ENCODE measurements around the gene TTC34. TPM values are rescaled to one million over a fixed set of nuclear protein-coding genes. Genes with fewer than 3 reads are reported as not detected.

TTC34 gene
- total RNA-seq, 1 experiment from 2014 or later, result 0.61 TPM

GRCh38 chr1:2807036-2807435, 5.5 kb upstream of the TTC34 start (continued):
- TF ChIP-seq TEAD1 (CRISPR knock-in tag; IDR thresholded peaks at IDR 0.05) (no peak), IRF1 (CRISPR knock-in tag; IDR thresholded peaks at IDR 0.05) (no peak), NFE2L1 (CRISPR knock-in tag; IDR thresholded peaks at IDR 0.05) (no peak), MAX (CRISPR knock-in tag; IDR thresholded peaks at IDR 0.05) (no peak), RORB (CRISPR knock-in tag; IDR thresholded peaks at IDR 0.05) (no peak), TCF7 (CRISPR knock-in tag; IDR thresholded peaks at IDR 0.05; ENCODE audit: low read depth) (no peak), TEAD4 (CRISPR knock-in tag; IDR thresholded peaks at IDR 0.05) (no peak), CDX4 (CRISPR knock-in tag; IDR thresholded peaks at IDR 0.05; ENCODE audit: borderline replicate concordance) (no peak), ZNF138 (CRISPR knock-in tag; conservative IDR thresholded peaks at IDR 0.05) (no peak)

- peaks cover 10% of the 10 kb centered on the region for H3K36me3 Mint-ChIP-seq
- H3K4me3 Mint-ChIP-seq, result no peak overlapping the region
- ChIA-PET CTCF (interaction anchor here (2.2 kb wide), 1 partner anchor 17 kb away, joined by 6 read pairs; no protein-coding TSS in a partner anchor), POLR2A (no interaction called here)
- no peaks in the 10 kb centered on the region for H3K9me3 Mint-ChIP-seq
- ATAC-seq (no peak), DNase-seq (ENCODE audit: low spot score) (no peak)
- H3K4me1 Mint-ChIP-seq, result no peaks in the 10 kb centered on the region
- TF ChIP-seq ZNF219 (CRISPR knock-in tag; IDR thresholded peaks at IDR 0.05; ENCODE audit: borderline replicate concordance) (no peak), USF2 (CRISPR knock-in tag; IDR thresholded peaks at IDR 0.05) (no peak), NFE2L1 (CRISPR knock-in tag; IDR thresholded peaks at IDR 0.05) (no peak), ZBTB21 (CRISPR knock-in tag; IDR thresholded peaks at IDR 0.05; ENCODE audit: borderline replicate concordance) (no peak), CTCF (IDR thresholded peaks at IDR 0.05) (no peak), E2F5 (CRISPR knock-in tag; IDR thresholded peaks at IDR 0.05) (no peak), ARID4B (CRISPR knock-in tag; IDR thresholded peaks at IDR 0.05; ENCODE audit: borderline replicate concordance) (no peak), PRRX2 (CRISPR knock-in tag; IDR thresholded peaks at IDR 0.05) (no peak), ZMAT4 (CRISPR knock-in tag; IDR thresholded peaks at IDR 0.05) (no peak)
- H3K27ac Mint-ChIP-seq, result no peak overlapping the region
- H3K27me3 Mint-ChIP-seq (ENCODE audit: low read depth), result no peaks in the 10 kb centered on the region; the same call in 1 of the 2 replicates
Measured at GRCh38 chr1:2806591-2806990, 5.1 kb upstream of the TTC34 start.
